Tibial nerve (tissue), 4 donors: Measurements from ENCODE around the gene EIF4ENIF1.
A peak's percentile ranks its signal among the peaks of the same experiment; 100 is the strongest.

Experiments used
- EP300 ChIP-seq, 2 donors: sonication (generic); formaldehyde crosslinking; IDR thresholded peaks; one replicate each; pipeline ENCODE4 v1.6.1; 2017; ENCODE audit warnings: antibody characterized with exemption in 2 of 2, mild to moderate bottlenecking in 1 of 2
- POLR2A ChIP-seq, 2 donors: fragments of 450-650 bp; IDR thresholded peaks; one replicate each; pipeline ENCODE4 v1.6.1; 2017; ENCODE audit warnings: antibody characterized with exemption in 2 of 2, mild to moderate bottlenecking in 2 of 2, moderate library complexity in 2 of 2
- TF ChIP-seq, protein P1 (sequence below), 5 experiments: fragments of 200-600 bp in 3 of 5; fragments of 450-650 bp in 2 of 5; sonication (generic) in 3 of 5; IDR thresholded peaks; one replicate each; pipeline ENCODE4 v1.5.1; 2016 to 2019; ENCODE audit warnings: antibody characterized with exemption in 5 of 5, mild to moderate bottlenecking in 3 of 5, moderate library complexity in 2 of 5

DNA sequence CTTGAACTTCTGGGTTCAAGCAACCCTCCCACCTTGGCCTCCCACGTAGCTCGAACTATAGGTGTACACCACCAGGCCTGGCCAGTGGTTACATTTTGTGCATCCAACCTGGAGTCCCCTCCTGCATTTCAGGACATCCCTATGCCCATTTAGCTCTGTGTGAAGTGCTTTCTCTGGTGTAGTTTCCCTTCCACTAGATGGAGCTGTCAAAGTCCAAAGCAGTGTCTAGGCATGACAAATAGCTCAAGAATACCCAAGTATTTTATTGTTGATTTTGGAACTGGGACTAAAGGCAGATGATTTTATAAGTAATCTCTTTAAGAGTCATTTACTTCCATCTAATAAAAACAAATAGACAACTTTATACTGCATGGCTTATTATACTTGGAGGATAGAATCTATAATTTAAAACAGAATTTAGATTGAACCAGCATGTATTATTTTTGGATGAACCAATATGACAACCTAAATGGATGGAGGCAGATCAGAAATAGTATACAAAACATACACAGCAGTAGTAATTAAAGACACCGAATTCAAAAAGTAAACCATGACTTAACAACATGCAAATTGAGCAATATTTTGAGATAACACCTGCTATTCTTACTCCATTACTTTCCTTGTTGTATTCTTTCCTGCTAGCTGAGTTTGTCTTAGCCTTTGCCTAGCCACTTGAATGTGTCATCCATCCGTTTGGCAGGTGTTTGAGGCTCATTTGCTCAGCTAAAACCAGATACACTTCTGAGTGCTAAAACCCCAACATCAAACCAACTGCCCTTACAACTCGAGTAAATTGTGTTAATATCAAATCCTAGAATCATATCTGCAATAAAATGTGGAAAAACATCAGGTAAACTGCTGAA is 37.7 kb downstream of the EIF4ENIF1 start:
- TF ChIP-seq, protein P1, sequence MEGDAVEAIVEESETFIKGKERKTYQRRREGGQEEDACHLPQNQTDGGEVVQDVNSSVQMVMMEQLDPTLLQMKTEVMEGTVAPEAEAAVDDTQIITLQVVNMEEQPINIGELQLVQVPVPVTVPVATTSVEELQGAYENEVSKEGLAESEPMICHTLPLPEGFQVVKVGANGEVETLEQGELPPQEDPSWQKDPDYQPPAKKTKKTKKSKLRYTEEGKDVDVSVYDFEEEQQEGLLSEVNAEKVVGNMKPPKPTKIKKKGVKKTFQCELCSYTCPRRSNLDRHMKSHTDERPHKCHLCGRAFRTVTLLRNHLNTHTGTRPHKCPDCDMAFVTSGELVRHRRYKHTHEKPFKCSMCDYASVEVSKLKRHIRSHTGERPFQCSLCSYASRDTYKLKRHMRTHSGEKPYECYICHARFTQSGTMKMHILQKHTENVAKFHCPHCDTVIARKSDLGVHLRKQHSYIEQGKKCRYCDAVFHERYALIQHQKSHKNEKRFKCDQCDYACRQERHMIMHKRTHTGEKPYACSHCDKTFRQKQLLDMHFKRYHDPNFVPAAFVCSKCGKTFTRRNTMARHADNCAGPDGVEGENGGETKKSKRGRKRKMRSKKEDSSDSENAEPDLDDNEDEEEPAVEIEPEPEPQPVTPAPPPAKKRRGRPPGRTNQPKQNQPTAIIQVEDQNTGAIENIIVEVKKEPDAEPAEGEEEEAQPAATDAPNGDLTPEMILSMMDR (IDR thresholded peaks at IDR 0.05): peak in 1 of 5 experiments; percentile 27
- TF ChIP-seq POLR2A (IDR thresholded peaks at IDR 0.05) (no peak), EP300 (IDR thresholded peaks at IDR 0.05) (no peak)
